HG03039 (cell line): ENCODE results near the gene TESK1.

Experiments used
- ATAC-seq: cut with Tn5 transposase; IDR thresholded peaks from one replicate; pipeline ENCODE4 v1.9.1; 2021; ENCODE audit warnings: mild to moderate bottlenecking, moderate library complexity; ENCODE audit not compliant: unreplicated experiment

TESK1 gene, protein sequence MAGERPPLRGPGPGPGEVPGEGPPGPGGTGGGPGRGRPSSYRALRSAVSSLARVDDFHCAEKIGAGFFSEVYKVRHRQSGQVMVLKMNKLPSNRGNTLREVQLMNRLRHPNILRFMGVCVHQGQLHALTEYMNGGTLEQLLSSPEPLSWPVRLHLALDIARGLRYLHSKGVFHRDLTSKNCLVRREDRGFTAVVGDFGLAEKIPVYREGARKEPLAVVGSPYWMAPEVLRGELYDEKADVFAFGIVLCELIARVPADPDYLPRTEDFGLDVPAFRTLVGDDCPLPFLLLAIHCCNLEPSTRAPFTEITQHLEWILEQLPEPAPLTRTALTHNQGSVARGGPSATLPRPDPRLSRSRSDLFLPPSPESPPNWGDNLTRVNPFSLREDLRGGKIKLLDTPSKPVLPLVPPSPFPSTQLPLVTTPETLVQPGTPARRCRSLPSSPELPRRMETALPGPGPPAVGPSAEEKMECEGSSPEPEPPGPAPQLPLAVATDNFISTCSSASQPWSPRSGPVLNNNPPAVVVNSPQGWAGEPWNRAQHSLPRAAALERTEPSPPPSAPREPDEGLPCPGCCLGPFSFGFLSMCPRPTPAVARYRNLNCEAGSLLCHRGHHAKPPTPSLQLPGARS

DNA sequence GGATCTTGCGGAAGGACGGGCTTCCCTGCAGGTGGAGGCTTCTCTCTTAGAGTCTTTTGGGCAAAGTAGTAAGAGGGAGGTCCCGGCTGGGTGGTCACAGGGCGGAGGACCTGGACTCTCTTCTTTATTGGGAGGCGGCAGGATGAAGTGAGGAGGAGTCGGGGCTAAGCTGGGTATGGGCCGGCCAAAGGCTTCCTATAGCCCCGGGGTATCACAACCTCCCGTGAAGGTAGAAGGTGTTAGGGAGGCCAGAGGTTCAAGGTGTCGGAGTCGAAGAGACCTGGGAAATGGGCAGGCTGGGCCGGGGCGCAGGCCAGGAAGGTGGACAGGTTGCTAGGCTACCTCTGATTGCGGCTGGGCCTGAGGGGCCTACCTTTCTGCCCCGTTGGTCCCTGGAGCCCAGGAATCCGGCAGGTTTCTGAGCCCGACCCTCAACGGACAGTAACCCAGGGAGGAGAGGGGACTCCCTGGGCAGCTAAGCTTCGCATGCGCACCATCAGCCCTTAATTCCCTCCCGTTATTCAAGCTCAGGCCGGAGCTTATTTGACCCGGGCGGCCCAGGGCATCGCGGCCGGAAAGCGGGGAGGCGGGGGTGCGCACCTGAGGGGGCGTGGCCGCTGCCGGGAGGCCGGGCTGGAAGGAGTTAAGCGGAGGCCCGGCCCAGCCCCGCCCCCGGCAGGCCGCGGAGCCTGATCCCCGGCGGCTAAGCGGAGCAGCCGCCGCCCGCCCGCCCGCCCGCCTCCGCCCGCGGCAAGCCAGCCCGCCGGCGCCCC is at the start of gene TESK1:
TSS of gene TESK1 (plus strand) at position 685 of the 773 bp plus-strand sequence. CDS start 358 bp downstream, outside the sequence.
- peak; percentile 30 for ATAC-seq

DNA sequence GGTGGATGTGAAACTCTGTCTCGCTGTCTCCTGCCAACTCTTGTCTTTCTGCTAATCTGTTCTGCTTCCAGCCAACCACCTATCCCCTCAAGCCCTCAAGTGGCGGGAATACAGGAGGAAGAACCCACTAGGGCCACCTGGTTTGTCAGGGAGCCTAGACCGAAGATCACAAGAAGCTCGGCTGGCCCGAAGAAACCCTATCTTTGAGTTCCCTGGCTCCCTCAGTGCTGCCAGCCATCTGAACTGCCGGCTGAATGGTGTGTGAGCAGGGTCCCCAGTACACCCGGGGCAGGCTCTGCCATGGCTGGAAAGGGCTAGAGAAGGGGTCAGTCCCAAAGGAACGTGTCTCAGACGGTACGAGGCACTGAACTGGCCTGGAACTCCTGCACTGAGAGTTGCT is 49.2 kb upstream of the TESK1 start:
- no peak for ATAC-seq

DNA sequence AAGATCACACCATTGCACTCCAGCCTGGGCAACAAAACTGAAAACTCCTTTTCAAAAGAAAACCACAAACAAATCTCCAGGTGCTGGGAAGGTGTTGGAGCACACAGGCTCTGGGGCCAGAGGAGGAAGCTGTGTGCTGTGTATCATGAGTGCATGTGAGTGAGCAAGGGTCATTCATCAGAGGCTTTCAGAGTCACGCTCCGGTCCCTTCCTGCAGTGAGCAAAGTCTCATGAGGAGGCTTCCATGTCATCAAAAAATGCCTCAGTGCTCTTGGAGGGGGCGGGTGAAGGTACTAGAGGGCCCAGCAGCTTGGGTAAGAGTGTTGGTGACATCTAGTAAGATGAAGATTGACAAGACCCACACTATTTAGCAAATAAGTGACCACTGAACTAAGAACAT is 48.3 kb upstream of the TESK1 start:
- no peak for ATAC-seq

DNA sequence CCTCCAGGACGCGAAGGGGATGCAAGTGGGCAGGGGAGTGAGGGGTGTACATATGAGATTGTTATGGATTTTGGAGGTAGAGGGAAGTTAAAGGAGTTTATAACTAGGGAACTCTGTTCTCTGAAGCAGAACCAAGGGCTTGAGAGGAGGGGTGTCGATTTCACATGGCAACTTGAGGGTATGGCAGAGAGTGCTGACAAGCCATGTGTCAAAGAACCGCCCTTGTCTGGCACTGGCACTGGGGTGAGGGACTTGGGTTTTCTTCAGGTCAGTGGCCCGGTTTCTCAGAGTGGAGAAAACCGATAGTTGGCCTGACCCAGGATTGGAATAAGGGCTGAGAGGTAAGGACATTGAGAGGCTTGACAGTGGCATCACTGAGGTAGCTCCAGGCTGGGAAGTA is 47.7 kb upstream of the TESK1 start:
- ATAC-seq: no peak

DNA sequence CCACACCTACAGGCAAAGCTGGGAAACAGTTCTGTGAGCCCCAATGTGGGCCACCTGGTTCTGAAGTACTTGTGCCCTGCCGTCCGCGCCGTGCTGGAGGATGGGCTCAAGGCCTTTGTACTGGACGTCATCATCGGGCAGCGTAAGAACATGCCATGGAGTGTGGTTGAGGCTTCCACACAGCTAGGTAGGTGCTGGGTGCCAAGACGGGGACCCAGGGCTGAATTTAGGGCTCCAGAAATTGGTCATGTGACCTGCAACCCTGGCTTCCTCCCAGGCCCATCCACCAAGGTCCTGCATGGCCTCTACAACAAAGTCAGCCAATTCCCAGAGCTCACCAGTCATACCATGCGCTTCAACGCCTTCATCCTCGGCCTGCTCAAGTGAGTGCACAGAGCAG is 46.9 kb upstream of the TESK1 start:
- ATAC-seq: no peak

DNA sequence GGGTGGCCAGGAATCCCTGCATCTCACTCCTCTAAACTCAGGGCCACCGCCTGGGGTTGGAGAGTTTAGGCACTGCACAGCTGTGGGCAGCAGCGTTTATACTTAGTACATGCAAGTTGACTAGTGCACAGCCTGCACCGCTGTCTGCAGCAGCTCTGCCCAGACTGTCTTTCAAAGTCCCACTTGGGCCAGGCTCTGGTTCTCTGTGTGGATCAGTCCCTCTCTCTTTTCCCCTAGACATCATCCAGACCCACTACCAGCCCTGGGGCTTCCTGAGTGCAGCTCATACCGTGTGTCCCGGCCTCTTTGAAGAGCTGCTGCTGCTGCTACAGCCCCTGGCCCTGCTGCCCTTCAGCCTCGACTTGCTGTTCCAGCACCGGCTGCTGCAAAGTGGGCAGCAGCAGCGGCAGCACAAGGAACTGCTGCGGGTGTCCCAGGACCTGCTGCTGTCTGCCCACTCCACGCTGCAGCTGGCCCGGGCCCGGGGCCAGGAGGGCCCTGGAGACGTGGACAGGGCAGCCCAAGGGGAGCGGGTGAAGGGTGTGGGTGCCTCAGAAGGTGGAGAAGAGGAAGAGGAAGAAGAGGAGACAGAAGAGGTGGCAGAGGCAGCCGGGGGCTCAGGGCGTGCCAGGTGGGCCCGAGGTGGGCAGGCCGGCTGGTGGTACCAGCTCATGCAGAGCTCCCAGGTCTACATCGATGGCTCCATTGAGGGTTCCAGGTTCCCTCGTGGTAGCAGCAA is 45.1 kb upstream of the TESK1 start:
- ATAC-seq: no peak

DNA sequence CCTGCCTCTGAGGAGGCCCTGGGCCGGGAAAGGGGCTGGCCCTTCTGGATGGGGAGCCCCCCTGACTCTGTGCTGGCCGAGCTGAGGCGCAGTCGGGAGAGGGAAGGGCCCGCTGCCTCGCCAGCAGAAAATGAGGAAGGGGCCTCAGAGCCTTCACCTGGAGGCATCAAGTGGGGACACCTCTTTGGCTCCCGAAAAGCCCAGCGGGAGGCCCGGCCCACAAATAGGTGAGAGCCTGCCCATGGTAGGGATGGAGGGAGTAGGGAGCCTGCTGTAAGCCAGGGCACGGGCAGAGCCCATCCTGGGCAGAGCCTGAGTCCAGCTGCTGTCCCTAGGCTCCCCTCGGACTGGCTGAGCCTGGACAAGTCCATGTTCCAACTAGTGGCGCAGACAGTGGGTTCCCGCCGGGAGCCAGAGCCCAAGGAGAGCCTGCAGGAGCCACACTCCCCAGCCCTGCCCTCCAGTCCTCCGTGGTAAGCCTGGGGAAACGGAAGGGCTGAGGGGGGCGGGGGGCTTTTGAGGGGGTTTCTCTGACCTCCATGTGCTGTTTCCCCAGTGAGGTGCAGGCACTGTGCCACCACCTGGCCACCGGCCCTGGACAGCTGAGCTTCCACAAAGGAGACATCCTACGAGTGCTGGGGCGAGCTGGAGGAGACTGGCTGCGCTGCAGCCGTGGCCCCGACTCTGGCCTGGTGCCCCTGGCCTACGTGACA is 44.3 kb upstream of the TESK1 start:
- no peak for ATAC-seq

DNA sequence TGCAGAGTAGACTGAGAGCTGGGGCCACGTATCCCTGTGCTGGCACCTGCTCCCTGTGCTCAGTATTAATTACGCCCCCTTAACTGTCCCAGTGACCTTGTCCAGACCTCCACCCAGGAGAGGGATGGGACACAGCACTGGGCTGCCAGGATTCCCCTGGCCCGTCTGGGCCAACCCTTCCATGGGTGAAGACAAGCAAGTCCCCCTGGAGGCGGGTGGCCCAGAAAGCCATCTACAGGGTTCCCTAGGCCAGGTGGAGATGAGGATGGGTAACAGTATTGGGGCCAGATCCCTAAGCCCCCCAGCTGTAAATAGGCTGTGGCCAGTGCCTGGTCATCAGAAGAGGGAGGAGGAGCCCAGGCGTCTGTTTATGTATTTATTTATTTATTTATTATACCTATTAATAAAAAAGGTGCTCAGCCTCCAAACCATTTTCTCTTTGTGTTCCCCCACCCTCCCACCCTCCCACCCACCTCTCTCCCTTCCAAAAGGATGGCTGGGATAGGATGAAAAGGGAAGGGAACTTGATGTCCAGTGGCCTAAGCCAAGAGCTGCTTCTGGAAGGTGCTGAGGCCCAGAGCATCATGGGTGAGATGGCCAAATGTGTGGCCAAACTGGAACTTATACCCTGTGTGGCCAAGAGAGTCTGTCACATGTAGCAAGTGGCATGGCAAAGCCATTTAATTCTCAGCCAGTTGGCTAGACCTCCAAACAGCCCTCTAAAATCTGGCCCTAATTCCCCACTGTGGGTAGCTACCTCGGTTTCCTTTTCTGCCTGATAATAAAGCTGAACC is 43.4 kb upstream of the TESK1 start:
- no peak for ATAC-seq

DNA sequence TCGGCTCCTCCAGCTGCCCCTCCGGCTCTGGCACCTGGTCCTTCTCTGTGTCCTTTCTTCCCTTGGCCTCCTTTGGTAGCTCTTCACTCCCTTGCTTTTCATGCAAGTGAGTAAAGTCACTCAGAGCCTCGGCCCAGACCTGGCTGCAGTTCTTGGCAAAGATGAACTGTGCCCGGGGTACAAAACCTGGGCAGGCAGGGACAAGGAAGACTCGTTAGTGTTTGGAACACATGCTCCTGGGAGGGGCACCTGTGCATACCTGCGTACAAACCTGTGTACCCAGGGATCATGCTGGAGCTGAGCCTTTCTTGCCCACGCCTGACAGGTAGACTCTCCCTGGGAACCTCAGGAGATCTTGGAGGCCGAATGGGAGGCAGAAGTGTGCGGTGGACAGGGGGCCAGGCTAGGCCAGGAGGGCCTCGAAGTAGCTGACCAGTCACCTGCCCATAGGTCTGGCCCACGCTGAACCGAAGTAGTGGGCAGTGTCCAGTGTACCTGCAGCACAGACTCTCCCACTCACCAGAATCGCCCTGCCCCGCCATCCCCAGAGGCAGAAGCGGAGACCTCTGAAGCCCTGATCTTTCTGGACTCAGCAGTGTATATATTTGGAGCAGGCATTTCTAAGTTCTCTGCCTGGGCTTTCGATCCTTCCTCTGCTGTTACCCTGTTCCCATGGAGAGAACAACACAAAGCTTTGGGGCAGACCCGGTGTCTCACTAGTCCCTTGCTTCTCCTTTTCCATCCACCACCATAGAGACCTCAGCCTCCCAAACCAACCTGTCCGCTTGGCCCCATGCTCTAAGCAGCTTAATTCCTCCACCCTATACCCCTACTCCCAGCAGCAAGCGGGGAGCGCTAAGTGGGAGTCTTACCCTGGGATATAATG is 41.9 kb upstream of the TESK1 start:
- ATAC-seq: no peak

DNA sequence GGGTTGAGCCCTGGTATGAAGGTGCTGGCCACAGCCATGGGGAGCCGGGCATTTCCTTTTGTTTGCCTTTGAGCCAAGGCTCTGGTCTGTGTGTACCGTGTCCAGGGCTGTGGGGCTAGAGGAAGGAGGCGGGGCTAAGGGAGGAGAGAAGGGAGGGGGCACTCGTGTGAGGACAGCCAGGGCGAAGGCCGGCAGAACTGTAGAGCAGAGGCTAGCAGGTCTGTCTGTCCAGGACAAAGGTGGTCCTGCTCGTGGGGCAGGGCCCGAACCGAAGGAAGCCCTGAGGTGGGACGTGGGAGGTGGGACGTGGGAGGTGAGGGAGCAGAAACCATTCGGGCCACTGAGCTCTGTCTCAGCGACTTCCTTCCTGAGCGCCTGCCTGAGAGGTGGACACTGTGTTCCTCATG is 41.3 kb upstream of the TESK1 start:
- ATAC-seq: no peak

DNA sequence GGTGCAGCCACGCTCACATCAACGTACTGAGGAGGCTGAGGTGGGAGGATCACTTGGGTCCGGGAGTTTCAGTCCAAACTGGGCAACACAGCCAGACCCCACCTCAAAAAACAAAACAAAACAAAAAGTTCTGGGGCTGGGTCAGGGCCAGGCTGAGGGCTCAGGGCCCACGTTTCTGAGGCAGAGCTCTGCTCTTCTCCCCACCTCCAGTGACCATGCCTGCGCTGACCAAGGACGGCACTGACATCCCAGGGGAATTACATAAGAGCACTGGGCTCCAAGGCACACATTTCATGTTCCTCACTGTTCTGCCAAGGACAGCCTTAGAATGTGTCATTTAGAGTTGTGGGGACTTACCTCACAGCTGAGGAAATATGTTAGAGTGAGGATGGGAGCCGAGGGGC is 40.4 kb upstream of the TESK1 start:
- ATAC-seq: no peak

DNA sequence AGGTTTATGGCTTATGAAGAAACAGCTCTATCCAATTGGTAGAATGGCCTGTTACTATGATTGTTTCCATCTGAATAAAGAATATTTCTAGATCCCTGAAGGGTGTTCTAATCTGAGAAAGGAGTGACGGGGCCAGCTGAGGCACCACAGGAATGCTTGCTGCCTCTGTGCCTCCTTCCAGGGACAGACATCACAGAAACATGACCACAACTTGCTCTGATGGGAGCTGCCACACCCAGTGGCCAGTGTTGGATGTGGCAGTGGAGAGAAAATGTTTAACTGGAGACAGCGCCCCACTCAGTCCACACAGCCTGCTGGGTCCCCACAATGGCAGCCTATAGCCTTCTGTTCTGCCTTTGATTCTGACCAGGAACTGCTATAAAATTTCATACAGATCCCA is 38.6 kb upstream of the TESK1 start:
- no peak for ATAC-seq

DNA sequence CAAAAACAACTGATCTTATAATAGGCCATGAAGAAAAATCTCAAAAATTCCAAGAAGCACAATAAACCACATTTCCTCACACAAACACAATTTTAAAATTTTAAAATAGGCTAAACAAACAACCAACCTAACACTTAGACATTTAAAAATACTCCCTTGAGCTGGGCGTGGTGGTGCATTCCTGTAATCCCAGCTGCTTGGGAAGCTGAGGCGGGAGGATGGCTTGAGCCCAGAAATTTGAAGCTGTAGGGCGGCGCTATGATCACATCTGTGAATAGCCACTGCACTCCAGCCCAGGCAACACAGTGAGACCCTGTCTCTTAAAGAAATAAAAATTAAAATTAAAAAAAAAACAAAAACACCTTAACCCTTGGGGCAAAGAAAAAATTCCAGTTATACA is 36.9 kb upstream of the TESK1 start:
- no peak for ATAC-seq

DNA sequence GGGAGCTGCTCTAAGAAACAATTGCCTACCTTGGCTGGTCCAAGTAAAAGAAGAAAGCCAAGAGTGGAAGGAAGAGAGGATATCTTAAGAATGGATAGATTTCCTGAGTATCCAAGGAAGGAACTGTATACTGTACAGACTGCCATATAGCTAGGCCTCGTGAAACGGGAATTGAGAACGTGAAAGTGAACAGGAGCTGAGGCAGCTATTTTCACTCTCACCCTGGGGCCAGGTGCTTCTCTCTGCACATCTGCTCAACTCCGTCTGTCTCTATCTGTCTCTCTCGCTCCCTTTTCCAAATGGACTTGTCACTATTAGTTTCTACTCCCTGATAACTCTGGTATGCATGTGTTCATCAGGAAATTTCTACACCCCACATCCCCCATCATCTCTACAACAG is 35.9 kb upstream of the TESK1 start:
- no peak for ATAC-seq

DNA sequence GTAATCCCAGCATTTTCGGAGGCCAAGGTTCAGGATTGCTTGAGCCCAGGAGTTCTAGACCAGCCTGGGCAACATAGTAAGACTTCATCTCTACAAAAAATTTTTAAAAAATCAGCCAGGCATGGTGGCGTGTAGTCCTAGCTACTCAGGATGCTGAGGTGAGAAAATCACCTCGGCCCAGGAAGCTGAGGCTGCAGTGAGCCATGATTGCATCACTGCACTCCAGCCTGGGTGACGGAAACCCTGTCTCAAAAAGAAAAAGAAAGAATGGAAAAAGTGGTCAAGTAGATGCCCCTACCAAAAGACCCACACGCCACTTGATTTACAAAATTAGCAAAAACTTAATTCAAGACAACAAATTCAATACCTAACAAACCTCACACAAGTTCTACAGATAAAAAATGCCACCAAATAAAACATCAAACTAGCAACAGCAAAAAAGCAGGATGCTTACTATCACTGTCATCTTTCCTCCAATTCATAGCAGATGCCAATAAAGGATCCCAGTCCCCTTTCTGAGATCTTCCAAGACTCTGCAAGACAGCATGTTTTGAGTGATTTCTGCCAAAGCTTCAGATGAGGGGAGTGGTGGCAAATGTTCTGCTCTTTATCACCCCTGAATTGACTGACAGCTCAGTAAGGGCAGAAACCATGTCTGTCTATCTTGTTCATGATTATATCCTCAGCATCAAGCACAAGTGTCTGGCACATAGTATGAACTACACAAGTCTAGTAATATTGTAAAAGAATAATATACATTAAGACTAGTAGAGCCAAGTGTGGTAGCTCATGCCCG is 34.2 kb upstream of the TESK1 start:
- ATAC-seq: no peak

DNA sequence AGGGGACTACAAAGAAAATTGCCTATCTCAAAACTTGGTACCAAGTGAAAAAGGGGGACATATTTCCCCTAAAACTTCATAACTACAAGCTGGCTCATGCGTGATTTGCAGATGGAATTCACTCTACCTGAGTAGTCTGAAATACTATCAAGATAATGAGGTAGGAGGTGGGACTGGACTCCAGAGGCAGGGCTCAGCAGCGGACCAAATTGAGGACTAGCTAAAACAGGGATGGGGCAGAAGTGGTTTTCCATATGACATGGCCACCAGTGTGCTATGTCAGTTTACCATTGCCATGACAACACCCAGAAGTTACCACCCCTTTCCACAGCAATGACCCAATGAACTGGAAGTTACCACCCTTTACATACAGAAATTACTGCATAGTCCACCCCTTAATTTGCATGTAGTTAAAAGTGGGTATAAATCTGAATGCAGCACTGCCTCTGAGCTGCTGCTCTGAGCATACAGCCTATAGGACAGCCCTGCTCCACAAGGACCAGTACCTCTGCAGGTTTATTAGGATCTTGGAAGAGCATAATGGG is 30.4 kb upstream of the TESK1 start:
- no peak for ATAC-seq

DNA sequence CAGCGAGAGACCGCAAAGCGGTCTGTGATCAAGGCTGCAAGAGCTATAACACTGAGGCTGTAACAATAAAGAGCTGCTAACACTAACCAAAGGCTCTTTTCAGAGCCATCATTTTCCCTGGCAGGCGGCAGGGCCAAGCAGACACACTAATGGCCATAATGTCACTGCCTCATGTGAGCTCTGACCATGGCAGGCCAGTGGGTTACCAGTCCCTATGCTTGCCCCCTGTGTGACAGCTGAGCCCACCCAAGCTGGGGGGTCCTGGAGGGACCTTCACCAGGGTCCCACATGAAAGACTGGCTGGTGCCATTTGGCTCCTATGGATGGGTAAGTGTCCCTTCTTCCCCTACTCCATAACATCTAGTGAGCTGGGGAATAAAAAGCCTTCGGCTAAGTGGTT is 29.6 kb upstream of the TESK1 start:
- no peak for ATAC-seq

DNA sequence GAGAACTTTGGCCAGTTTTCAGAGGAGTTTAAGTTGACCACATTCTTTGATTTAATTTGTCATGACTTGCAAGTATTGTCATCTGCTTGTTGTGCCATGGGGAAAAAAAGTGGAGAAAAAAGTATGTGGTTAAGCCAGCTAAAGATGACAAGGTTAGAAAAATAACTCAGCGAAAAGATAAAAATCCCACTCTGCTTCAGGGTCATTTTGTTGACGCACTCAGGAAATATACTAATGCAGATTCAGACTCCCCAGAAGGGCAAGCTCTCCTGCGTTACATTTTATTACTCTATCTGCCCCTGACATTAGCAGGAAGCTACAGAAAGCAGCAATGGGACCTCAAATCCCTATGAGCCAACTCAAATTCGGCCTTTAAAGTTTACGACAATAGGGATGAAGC is 27.6 kb upstream of the TESK1 start:
- no peak for ATAC-seq
